Measurements from ENCODE around the gene KIRREL3.

KIRREL3 gene

DNA sequence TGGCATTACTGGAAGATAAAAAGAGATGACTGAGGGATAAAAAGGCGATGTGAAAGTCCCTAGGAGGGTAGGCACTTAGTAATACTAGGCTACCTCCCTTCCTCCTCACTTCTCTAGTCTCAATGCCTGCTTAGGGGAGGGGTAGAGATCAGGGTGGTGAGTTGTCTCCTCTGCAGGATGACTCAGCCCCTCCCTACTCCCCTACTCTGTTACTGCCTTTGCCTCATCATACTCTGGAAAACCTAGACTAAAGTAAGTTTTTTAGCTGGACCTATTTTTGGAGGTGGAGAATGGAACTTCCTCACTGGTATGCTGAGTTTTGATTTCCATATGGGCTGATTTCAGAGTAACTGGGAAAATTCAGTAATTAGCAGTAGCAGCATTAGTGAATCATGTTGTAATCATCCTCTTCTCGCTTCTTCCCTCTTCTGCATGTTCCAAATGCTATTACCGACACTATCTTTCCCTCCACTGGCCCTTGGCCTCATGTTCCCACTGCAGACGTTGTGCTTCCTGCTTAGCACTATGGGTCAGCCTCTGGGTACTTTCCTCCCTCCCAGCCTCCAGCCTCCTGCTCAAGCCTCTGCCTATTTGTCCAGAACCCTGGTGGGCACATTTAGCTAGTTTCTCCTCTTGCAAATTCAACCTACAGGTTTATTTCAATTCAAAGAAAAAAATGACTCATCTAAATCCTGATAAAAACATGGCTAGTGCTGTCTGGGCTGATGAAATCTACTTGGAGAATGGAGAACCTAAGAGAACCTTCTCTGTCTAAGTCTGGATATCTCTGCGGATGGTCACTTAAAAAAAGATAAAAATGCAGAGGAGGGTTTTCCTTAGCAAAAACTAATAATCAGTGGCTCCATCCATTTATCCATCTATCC lies 363.4 kb downstream of the KIRREL3 start:
- DNase-seq (ENCODE audit: insufficient read length, low spot score), result no peak
- FAIRE-seq, result no peak
- no peak for TF ChIP-seq CTCF (IDR thresholded peaks at IDR 0.05; ENCODE audit: insufficient read depth, missing control alignments)

- FAIRE-seq, result no peak
- TF ChIP-seq CTCF (IDR thresholded peaks at IDR 0.05; ENCODE audit: insufficient read depth, missing control alignments), result no peak
- no peak for DNase-seq (ENCODE audit: insufficient read length, low spot score)
Measured at GRCh38 chr11:126635511-126635910, 365.1 kb downstream of the KIRREL3 start.

DNA sequence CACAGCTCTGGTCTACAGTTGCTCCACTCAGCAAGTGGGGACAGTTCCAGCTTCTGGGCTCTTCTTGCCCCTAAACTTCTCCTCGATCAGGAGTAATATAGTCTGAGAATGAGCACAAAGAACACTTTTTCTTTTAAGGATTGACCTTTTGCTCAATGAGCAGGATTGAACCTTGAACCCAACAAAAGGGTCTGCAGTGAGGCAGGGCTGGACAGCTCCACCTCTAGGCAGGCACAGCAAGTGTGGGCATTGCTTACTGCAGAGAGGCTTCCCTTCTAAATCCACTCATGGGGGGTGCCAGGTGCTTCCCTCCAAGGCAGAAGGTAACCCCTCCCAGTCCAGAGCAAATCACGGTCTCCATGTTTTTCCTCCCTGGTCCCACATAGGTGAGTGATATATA lies 365.6 kb downstream of the KIRREL3 start:
- DNase-seq (ENCODE audit: insufficient read length, low spot score) (no peak), FAIRE-seq (no peak)
- no peak for TF ChIP-seq CTCF (IDR thresholded peaks at IDR 0.05; ENCODE audit: insufficient read depth, missing control alignments)

GRCh38 chr11:126633330-126633729 lies 367.2 kb downstream of the KIRREL3 start:
- DNase-seq (ENCODE audit: insufficient read length, low spot score), result no peak
- FAIRE-seq, result no peak
- TF ChIP-seq CTCF (IDR thresholded peaks at IDR 0.05; ENCODE audit: insufficient read depth, missing control alignments), result no peak

- no peak for DNase-seq (ENCODE audit: insufficient read length, low spot score)
- FAIRE-seq, result no peak
- no peak for TF ChIP-seq CTCF (IDR thresholded peaks at IDR 0.05; ENCODE audit: insufficient read depth, missing control alignments)
Measured at GRCh38 chr11:126630893-126631798, 369.4 kb downstream of the KIRREL3 start.

GRCh38 chr11:126630488-126630887 lies 370.1 kb downstream of the KIRREL3 start:
- no peak for FAIRE-seq
- no peak for TF ChIP-seq CTCF (IDR thresholded peaks at IDR 0.05; ENCODE audit: insufficient read depth, missing control alignments)
- no peak for DNase-seq (ENCODE audit: insufficient read length, low spot score)

Measured in D721Med (cell line).